HCT116 (cell line): ENCODE results near the gene PRKAG2. TPM values are rescaled to one million over a fixed set of nuclear protein-coding genes. Genes with fewer than 3 reads are reported as not detected.

Experiments used
- ATAC-seq: fragments of 200-7000 bp; cut with Tn5 transposase; 2 replicates; pipeline ENCODE4 v1.9.1; 2020; ENCODE audit warnings: mild to moderate bottlenecking, moderate library complexity
- BruUV-seq: library from RNA; stranded (reverse); fragments of 400-500 nt; replicated peaks from 2 replicates; lab custom pipeline; 2021; lab: Mats Ljungman, UMichigan
- CTCF ChIA-PET: fragments of 300-600 bp; sonication (Branson Sonifier 250); formaldehyde crosslinking; loops from one replicate; lab custom pipeline; 2021; ENCODE audit warnings: antibody characterized with exemption; lab: Charles Lee
- POLR2A ChIA-PET: fragments of 300-600, 350-600 bp; sonication (Branson Sonifier 250); formaldehyde crosslinking; loops from one replicate; lab custom pipeline; 2021; ENCODE audit warnings: antibody characterized with exemption; lab: Charles Lee
- RAD21 ChIA-PET, 2 experiments: fragments of 300-600 bp; sonication (Branson Sonifier 250); formaldehyde crosslinking; loops; one replicate each; lab custom pipeline; 2023; ENCODE audit warnings: low total read pairs in 2 of 2; ENCODE audit not compliant: uncharacterized antibody in 2 of 2, unreplicated experiment in 2 of 2, low non-redundant PET in 1 of 2; lab: Charles Lee
- DNase-seq: peaks from one replicate; pipeline ENCODE4 v3.0.0-alpha.2; 2010; ENCODE audit warnings: low read depth, low spot score
- H2AFZ ChIP-seq: fragments of 200-600 bp; shearing (Covaris generic), sonication (generic); 2 replicates; pipeline ENCODE4 v1.6.1; 2017; ENCODE audit warnings: low read depth, mixed run types, mixed read lengths, antibody characterized with exemption, low read length; ENCODE audit not compliant: poor library complexity, severe bottlenecking
- H3K27ac ChIP-seq: 2 replicates; pipeline ENCODE4 v1.5.1; 2012; ENCODE audit warnings: low read depth, low read length
- H3K27me3 ChIP-seq: fragments of 200-600 bp; sonication (generic); 2 replicates; pipeline ENCODE4 v1.6.1; 2016; ENCODE audit warnings: mixed run types, low read length, mixed read lengths; ENCODE audit not compliant: insufficient read depth
- H3K36me3 ChIP-seq, 2 experiments: fragments of 200-500 bp in 1 of 2; fragments of 200-600 bp in 1 of 2; sonication (Bioruptor generic) in 1 of 2; sonication (generic) in 1 of 2; 2 replicates each; pipeline versions ENCODE4 v1.5.1 to v1.6.1; 2014 to 2016; ENCODE audit warnings: low read length in 2 of 2, inconsistent platforms in 1 of 2, mixed read lengths in 1 of 2, mixed run types in 1 of 2; ENCODE audit not compliant: insufficient read depth in 2 of 2, control insufficient read depth in 1 of 2
- H3K4me1 ChIP-seq, 2 experiments: fragments of 200-600 bp in 1 of 2; sonication (generic) in 1 of 2; 2 replicates each; pipeline versions ENCODE4 v1.5.1 to v1.6.1; 2012 to 2017; ENCODE audit warnings: low read length in 2 of 2, inconsistent platforms in 1 of 2, mild to moderate bottlenecking in 1 of 2, mixed read lengths in 1 of 2, mixed run types in 1 of 2, moderate library complexity in 1 of 2; ENCODE audit not compliant: insufficient read depth in 2 of 2, control insufficient read depth in 1 of 2
- H3K4me2 ChIP-seq: fragments of 200-600 bp; sonication (generic); 2 replicates; pipeline ENCODE4 v1.6.1; 2017; ENCODE audit warnings: mixed run types, low read length, mixed read lengths
- H3K4me3 ChIP-seq, 2 experiments: fragments of 200-600 bp in 1 of 2; sonication (generic) in 1 of 2; replicated peaks in 1 of 2; 2 replicates each; pipeline ENCODE4 v1.5.1; 2011 to 2016; ENCODE audit warnings: low read length in 2 of 2, control low read depth in 1 of 2, low read depth in 1 of 2, mild to moderate bottlenecking in 1 of 2, mixed read lengths in 1 of 2, mixed run types in 1 of 2
- H3K79me2 ChIP-seq: fragments of 200-600 bp; sonication (generic); 2 replicates; pipeline ENCODE4 v1.6.1; 2017; ENCODE audit warnings: mild to moderate bottlenecking, mixed run types, low read length, moderate library complexity, mixed read lengths; ENCODE audit not compliant: insufficient read depth
- H3K9ac ChIP-seq: fragments of 200-600 bp; sonication (generic); 2 replicates; pipeline ENCODE4 v1.6.1; 2016; ENCODE audit warnings: low read length, mixed read lengths
- H3K9me2 ChIP-seq: fragments of 200-600 bp; sonication (generic), shearing (Covaris generic); 2 replicates; pipeline ENCODE4 v1.6.1; 2017; ENCODE audit warnings: mixed run types, mild to moderate bottlenecking, moderate library complexity; ENCODE audit not compliant: insufficient read depth
- H3K9me3 ChIP-seq, 2 experiments: fragments of 200-500 bp in 1 of 2; fragments of 200-600 bp in 1 of 2; sonication (Bioruptor generic) in 1 of 2; sonication (generic) in 1 of 2; 2 replicates each; pipeline ENCODE4 v1.6.1; 2014 to 2017; ENCODE audit warnings: low read length in 2 of 2, mixed read lengths in 2 of 2, inconsistent platforms in 1 of 2, low read depth in 1 of 2, mild to moderate bottlenecking in 1 of 2, mixed run types in 1 of 2, moderate library complexity in 1 of 2; ENCODE audit not compliant: control insufficient read depth in 1 of 2, insufficient read depth in 1 of 2
- H4K20me1 ChIP-seq: fragments of 200-600 bp; sonication (generic), shearing (Covaris generic); 2 replicates; pipeline ENCODE4 v1.6.1; 2017; ENCODE audit warnings: mixed run types, mild to moderate bottlenecking, moderate library complexity; ENCODE audit not compliant: insufficient read depth
- CEBPB ChIP-seq: IDR thresholded peaks from 2 replicates; pipeline ENCODE4 v1.6.1; 2012; ENCODE audit warnings: low read depth
- EGR1 ChIP-seq: IDR thresholded peaks from 2 replicates; pipeline ENCODE4 v1.6.1; 2012; ENCODE audit warnings: low read depth
- ELF1 ChIP-seq: IDR thresholded peaks from 2 replicates; pipeline ENCODE4 v1.6.1; 2012; ENCODE audit warnings: low read depth, borderline replicate concordance
- EZH2 ChIP-seq: fragments of 200-600 bp; sonication (generic); IDR thresholded peaks from 2 replicates; pipeline ENCODE4 v1.6.1; 2017; ENCODE audit warnings: antibody characterized with exemption, mixed run types
- EZH2phosphoT487 ChIP-seq: fragments of 200-600 bp; IDR thresholded peaks from 2 replicates; pipeline ENCODE4 v1.6.1; 2018; ENCODE audit warnings: antibody characterized with exemption, borderline replicate concordance
- FOSL1 ChIP-seq: IDR thresholded peaks from 2 replicates; pipeline ENCODE4 v1.6.1; 2012; ENCODE audit warnings: low read depth
- RAD21 ChIP-seq: IDR thresholded peaks from 2 replicates; pipeline ENCODE4 v1.6.1; 2012; ENCODE audit warnings: low read depth, mild to moderate bottlenecking
- REST ChIP-seq: IDR thresholded peaks from 2 replicates; pipeline ENCODE4 v1.6.1; 2012; ENCODE audit warnings: low read depth
- SIN3A ChIP-seq: IDR thresholded peaks from 2 replicates; pipeline ENCODE4 v1.6.1; 2012; ENCODE audit warnings: low read depth
- SP1 ChIP-seq: IDR thresholded peaks from 2 replicates; pipeline ENCODE4 v1.6.1; 2012; ENCODE audit warnings: low read depth
- SRF ChIP-seq: IDR thresholded peaks from 2 replicates; pipeline ENCODE4 v1.6.1; 2012; ENCODE audit warnings: low read depth
- ZBTB33 ChIP-seq: IDR thresholded peaks from 2 replicates; pipeline ENCODE4 v1.6.1; 2011; ENCODE audit warnings: mild to moderate bottlenecking, low read length, moderate library complexity; ENCODE audit not compliant: insufficient replicate concordance; ENCODE audit errors: extremely low read depth
- ZFX ChIP-seq: fragments of 450-650 bp; IDR thresholded peaks from 2 replicates; pipeline ENCODE4 v1.6.1; 2017
- intact Hi-C: fragments of 100-400 bp; cut with micrococcal nuclease; formaldehyde crosslinking; loops from 2 replicates; pipeline ENCODE4 v1.10.0; 2022
- total RNA-seq: library from RNA; stranded (reverse); gene quantifications from one replicate; pipeline ENCODE4 v1.2.1, GENCODE V29; 2021; ENCODE audit not compliant: unreplicated experiment

Gene PRKAG2
- total RNA-seq, 1 experiment from 2014 or later: 23.6 TPM

- no peak for TF ChIP-seq REST
- TF ChIP-seq ELF1: no peak
- TF ChIP-seq, all 23 proteins: peak for 0
Observed at GRCh38 chr7:151686016-151686766, 190.7 kb downstream of the PRKAG2 start (continued).

GRCh38 chr7:151684408-151685175 is 192.3 kb downstream of the PRKAG2 start:
- Histone ChIP-seq H4K20me1 (no peaks in the 10 kb centered on the region), H3K9me2 (no peaks in the 10 kb centered on the region), H2AFZ (no peak overlapping the region), H3K27ac (no peak overlapping the region), H3K79me2 (no peaks in the 10 kb centered on the region), H3K9ac (no peak overlapping the region), H3K27me3 (no peaks in the 10 kb centered on the region), H3K36me3 (no peaks in the 10 kb centered on the region), H3K4me3 (no peak overlapping the region), H3K4me2 (peak overlapping the region; percentile 6; the same call in 1 of the 2 replicates), H3K9me3 (no peaks in the 10 kb centered on the region), H3K4me1 (peaks cover 25 to 48% of the 10 kb centered on the region in 2 experiments)
- ChIA-PET CTCF (interaction anchor here (1.7 kb wide), 1 partner anchor 11 kb away, joined by 4 read pairs; no protein-coding TSS in a partner anchor), POLR2A (no interaction called here), RAD21 (no interaction called here)
- DNase-seq (no peak), ATAC-seq (no peak)
- intact Hi-C loops: no loop called here
- BruUV-seq: no TSS peak
- TF ChIP-seq FOSL1 (no peak), CEBPB (no peak), EZH2phosphoT487 (no peak), SRF (no peak), REST (no peak), SIN3A (no peak), EZH2 (no peak), ZFX (no peak), ZBTB33 (no peak), EGR1 (no peak), SP1 (no peak), RAD21 (no peak), ELF1 (no peak)
